Measurements from ENCODE around the gene PDE1A.

The PDE1A gene

DNA sequence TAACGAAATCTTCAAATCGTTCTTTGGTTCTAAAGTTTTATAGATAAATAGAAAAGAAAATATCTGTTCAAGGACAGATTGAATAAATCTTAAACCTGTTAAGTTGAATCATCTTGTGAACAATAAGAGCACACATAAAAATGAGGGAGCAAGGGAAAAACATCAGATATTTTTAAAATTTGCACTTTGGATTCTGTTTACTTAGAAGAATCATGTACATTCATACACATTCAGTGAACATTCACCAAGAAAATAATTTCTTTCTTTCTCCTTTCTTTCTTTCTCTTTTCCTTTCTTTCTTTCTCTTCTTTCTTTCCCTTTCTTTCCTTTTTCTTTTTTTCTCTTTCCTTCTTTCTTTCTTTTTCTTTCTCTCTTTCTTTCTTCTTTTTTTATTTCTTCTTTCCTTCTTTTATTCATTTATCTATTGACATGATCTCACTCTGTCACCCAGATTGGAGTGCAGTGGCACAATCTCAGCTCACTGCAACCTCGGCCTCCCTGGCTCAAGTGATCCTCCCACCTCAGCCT is 164.9 kb downstream of the PDE1A start:
- no peak for DNase-seq

DNA sequence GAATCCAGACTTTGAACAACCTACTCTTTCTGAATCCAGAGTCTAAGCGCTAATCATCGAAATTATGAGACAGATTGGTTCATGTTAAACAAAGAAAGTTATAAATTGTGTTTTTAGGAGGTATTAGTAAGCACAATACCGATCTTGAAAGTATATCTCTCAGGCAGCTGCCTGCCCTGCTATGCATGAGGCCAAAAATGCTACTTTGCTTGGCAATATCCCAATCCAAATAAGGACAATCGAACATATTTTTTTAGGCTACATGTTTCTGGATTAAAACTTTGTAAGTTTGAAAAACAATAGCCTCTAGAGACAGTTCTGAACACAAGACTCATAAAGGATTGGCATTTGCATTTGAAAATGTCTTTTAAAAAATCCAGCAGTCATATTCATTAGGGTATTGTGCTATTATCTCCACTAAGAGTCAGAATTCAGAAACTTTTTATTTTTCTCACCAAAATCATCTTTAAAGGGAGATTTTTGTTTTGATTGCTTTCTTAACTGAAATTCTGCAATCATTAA is 167.1 kb downstream of the PDE1A start:
- no peak for DNase-seq

DNA sequence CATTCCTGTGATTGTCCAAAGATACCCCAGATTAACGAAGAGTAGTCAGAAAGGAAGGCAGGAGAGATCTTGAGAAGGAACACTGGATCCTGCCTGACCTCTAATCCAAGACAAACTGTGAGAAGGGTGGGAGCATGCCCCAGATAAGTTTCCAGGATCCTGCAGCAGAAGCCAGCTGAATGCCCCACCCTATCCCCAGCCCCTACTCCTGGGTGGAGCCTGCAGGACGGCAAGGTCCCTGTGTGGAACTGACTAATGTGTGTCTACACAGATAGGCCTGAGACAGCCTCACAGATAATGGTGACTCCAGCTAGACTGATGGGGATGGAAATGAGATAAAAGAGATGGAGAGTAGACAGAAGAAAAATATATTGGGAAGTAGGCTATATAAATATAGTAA is 174.3 kb downstream of the PDE1A start:
- no peak for DNase-seq

DNA sequence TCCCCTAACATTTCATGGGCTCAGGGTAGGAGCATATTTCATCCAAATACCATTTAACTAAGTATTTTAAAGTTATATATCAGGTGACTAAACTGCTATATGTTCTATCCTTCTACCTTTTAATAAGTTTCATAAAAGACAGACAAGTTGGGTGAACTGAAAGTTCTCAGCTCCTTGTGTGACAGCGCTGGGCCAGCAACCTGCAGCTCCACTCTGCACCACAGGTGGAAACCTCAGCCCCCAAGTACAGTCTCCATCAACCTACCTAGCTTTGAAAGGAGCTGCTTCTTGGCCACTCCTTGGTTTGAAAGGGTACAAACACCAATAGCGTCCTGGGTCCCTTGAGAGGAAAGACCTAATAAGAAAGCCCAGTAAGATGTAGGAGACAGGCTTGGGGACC is 177.9 kb downstream of the PDE1A start:
- DNase-seq, result no peak

DNA sequence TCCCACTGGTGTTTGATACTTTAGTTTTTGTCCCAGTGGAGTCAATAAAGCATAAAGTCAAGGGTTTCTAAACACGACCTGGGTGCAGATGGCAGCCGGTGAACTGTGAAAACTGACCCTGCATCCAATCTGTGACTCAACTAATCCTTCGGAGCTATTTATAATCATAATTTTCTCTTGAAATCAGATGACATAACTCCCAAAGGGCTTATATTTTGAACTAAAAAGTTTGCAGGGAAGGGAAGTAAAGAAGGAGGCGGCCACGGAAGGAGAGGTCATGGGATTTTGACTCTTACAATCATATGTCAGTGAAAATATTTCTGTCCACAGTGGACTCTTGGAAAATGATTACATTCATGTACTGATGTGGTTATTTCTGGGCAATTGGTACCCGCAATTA is 178.5 kb downstream of the PDE1A start:
- peak; percentile 33 for DNase-seq

DNA sequence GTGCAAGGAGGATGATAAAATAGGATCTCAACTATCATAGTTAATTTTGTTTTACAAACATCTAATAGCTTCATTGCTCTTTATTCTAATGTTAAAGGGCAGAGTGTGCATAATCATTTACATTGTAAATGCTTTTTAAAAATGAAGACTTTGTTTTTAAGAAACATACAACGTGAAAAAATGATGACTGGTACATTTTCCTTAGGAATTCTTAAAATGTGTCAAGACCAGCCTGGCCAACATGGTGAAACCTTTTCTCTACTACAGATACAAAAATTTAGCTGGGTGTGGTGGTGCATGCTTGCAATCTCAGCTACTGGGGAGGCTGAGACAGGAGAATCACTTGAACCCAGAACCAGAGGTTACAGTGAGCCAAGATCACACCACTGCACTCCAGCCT is 179.0 kb downstream of the PDE1A start:
- DNase-seq, result no peak

DNA sequence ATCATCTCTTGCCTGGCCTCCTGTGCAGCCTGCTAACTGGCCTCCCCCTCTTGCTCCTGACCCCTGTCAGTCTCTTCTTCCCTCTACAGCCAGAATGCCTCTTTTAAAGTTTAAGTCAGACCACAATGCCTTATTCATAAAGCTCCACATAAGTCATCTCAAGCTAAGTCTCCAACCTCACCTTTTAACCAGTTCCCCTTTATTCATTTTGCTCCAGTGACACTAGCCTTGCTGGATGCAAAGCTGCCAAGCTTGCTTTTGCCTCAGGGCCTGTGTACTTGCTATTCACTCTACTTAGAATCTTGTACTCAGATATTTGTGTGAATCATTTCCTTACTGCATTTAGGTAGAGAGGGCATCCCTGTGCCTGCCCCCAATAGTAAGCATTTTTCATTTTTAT is 180.9 kb downstream of the PDE1A start:
- DNase-seq, result no peak

DNA sequence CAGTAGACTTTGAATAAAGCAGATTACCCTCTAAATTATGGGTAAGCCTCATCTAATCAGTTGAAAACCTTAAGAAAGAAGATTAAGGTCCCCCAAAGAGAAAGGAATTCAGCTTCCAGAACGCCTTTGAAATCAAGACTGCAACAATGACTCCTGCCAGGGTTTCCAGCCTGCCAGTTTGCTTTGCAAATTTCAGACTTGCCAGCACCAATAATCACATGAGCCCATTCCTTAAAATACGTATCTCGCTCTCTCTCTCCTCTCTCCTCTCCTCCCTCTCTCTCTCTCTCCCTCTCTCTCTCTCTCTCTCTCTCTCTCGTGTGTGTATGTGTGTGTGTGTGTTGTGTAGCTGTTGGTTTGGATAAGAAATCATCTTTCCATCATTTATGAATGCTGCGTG is 184.2 kb downstream of the PDE1A start:
- DNase-seq, result no peak

DNA sequence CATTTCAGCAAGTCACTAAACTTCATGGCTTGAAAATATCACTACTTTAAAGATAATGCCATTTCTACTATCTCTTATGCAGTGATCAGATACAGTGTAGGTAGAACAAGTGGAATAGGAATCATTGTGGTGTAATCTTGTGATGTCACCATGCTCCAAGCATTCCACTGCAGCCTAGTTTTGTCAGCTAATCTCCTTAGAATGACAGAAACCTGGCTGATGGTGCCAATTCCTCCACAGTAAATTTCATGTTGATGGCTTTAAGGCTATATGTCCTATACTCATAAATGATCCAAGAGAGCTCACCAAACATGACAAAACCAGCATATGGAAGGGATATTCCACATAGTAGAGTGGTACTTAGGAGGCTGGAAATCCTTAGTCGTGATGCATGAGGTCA is 184.9 kb downstream of the PDE1A start:
- DNase-seq, result no peak

DNA sequence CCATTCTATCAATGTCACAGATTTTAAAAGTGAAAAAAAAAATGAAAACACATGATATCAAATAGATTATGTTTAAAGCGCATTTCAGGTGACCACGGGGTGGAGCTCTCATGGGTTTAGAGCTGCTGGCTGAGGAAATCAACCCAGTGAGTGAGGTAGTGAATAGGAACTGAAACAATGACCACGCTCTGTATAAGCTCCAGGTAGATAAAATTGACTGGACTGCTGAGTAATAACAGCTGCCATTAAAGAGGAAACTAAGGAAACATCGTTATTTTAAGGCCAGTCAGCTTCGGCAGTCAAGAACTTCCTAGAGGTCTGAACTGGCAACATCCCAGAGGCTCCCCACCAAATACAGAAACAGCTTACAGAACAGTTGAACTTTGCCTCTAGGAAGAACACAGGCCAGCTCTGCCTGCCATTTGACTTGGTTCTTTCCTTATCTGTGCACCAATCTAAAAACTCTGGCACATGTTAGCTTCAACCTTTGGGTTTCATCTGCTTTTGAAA is 185.9 kb downstream of the PDE1A start:
- DNase-seq, result peak; percentile 2

DNA sequence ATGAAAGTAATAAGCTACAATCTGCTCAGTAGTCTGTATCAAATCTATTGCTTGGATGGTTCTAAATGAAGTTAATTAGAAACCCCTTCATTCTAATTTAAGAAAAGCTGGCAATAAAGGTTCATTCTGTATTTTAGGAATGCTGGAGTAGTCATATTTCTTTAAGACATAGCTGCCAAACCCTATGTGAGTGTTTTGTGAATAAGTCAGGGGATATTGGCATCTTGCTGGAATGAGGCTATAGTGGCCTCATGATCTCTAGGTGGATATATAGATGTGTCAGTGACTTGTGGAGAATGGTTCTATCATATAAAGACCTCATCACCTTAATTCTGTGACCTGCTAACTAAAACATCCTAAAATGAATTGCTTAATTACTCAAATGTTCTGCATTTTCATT is 196.3 kb downstream of the PDE1A start:
- DNase-seq, result no peak

DNA sequence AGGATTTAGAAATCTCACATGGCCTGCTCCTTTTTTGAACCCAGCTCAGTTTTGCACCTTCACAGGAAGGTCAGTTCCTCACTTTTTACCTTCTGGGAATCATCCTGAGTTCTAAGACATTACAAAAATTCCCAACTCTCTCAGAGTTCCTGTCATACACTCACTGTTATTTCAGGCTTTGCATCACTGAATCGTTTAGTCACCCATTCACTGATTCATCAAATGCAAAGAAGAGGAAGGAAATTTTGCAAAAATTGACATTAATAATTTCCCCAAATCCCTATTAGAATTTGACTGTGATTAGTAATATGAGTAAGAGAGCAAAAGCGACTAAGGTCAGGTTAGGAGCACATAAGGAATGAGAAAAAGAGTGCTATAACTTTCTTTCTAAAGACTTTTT is 197.5 kb downstream of the PDE1A start:
- no peak for DNase-seq

DNA sequence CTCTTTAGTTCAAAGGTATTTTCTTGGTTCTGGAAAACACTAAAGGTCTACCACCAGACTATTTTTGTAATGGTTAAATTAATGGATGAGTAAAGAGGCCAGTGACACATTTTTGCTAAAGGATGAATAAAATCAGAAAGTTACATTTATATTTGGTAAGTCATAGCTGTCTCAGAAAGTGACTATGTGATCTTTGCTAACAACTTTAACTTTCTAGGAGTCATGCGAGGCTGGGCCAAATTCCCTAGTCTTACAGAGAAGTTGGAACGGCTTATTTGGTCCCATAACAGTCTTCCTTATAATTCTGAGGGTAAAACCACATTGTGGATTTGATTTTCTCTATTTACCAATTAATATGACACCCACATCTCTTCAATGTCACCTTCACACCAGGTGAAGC is 198.1 kb downstream of the PDE1A start:
- no peak for DNase-seq

DNA sequence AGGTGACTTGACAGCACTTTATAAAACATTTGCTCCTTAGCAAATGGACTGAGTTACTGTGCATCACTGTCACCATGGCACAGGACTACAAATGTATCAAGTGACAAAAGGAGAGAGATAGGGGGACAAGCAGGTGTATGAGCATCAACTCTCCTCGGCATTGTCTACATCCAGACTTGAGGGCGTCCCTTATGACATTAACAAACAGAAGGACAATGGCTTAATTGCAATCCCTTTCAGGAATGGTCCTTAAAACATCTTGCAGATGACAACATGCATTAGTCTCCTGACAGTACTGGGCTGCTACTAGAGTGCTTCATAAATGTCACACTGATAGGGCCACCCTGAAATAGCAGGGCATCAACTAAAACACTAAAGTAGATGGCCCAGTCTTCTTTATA is 198.8 kb downstream of the PDE1A start:
- DNase-seq, result no peak

DNA sequence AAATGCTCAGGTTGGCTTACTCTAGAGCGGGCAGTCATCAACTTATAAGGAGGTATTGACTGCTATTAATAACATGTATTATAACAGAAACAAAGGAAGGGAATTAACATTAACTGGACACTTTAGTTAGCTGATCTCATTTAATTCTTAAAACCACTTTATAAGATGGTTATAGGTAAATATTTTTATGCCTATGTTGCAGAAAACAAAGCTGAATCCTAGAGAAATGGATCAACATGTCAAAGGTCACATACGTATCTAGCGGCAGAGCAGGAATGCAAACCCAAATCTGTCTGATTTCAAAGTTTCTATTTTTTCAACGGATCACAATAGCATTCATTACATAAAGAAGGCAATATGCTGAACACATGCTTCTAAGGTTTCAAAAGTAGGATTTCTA is 200.0 kb downstream of the PDE1A start:
- DNase-seq, result no peak

DNA sequence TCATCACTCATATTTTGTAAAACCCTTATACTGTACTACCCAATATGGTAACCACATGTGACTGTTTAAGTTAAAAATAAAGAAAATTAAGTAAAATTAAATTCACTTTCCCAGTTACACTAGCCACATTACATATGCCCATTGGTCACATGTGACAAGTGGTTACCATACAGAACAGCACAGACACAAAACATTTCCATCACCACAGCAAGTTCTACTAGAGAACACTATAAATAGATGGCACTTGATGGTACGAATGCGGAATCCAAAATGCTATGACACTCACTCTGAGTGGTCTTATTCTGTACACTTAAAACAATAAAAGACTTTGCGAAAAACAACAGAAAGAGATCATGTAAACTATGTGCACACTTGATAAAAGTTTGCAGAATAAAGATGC is 202.2 kb downstream of the PDE1A start:
- no peak for DNase-seq

DNA sequence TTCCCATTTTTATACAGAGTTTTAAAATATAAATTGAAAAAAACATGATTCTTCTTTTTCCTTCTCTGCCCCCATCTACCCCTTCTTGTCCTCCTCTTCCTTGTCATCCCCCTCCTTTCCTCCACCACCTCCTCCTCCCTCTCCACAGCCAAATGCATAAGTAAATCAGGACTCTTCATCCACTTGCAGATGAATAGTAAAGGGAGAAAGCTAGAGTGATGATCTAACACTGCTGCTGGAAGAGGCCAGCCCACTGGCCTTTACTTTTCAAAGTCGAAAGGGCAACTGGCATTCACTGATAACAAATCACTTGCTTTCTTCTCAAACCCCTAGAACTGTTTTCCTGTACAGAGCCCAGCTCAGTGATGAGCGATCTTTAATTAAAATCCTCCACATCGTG is 205.8 kb downstream of the PDE1A start:
- no peak for DNase-seq

DNA sequence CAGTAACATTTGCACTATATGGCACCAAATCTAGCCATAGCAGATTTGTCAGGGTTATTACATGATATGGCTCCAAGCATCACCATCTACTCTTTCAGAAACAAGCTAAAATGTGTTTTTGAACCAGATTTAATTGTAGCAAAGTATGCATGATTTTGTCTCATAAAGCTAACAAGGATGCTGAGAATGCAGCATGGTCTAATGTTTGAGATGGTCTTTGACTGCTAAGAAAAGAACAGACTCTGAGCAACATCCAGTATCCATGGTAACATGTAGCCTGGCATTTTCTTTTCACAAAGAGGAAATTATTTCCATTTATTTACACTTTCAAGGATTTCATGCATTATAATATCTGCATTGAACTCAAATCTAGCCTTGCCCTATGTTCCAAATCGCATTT is 206.5 kb downstream of the PDE1A start:
- DNase-seq, result no peak

DNA sequence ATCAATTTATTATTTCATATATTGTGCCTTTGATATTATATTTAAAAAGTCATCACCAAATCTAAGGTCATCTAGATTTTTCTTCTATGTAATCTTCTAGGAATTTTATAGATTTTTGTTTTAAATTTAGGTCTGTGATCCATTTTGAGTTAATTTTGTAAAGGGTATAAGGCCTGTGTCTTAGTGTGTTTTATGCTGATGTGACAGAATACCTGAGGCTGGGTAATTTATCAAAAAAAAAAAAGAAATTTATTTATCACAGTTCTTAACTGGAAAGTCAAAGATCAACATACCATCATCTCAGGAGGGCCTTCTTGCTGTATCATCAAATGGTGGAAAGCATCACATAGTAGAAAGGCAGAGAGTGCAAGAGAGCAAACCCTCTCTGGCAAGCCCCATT is 216.2 kb downstream of the PDE1A start:
- DNase-seq, result no peak

DNA sequence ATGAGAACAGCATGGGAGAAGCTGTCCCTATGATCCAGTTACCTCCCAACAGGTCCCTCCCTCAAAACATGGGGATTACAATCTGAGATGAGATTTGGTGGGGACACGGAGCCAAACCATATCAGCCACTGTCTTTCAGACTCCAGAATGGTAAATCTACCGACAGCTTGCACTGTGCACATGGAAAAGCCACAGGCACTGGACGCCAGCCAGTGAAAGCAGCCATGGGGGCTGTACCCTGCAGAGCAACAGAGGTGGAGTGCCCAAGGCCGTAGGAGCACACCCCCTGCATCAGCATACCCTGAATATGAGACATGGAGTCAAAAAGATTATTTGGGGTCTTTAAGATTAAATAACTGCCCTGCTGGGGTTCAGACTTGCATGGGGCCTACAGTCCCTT is 218.4 kb downstream of the PDE1A start:
- no peak for DNase-seq

DNA sequence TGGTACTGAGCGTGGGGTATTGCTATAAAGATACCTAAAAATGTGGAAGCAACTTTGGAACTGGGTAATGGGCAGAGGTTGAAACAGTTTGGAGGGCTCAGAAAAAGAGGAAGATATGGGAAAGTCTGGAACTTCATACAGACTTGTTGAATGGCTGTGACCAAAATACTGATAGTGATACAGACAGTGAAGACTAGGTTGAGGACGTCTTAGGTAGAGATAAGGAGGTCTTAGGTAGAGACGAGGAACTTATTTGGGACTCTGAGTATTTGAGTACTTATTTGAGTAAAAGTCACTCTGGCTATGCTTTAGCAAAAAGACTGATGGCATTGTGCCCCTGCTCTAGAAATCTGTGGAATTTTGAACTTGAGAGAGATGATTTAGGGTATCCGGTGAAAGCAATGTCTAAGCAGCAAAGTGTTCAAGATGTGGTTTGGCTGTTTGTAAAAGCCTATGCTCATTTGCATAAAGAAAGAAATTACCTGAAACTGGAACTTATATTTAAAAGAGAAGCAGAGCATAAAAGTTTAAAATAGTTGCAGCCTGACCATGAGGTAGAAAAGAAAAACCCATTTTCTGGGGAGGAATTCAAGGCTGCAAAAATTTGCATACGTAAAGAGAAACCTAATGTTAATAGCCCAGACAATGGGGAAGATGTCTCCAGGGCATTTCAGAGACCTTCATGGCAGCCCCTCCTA is 219.6 kb downstream of the PDE1A start:
- no peak for DNase-seq

DNA sequence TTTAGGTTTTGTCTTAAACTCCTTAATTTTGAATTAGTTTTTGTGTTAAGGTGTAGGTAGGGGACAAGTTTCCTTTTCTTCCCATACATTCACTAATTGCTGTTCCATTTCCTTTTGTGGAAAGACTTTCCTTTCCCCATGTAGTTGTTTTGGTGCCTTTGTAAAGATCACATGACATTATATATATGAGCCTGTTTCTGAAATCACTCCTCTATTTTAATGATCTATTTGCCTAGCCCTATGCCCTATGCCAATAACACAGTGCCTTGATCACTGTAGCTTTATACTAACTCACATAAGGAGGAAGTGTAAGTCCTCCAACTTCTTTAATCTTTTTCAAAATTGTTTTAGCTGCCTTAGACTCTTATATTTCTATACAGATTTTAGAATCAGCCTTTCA is 229.3 kb downstream of the PDE1A start:
- DNase-seq, result no peak

DNA sequence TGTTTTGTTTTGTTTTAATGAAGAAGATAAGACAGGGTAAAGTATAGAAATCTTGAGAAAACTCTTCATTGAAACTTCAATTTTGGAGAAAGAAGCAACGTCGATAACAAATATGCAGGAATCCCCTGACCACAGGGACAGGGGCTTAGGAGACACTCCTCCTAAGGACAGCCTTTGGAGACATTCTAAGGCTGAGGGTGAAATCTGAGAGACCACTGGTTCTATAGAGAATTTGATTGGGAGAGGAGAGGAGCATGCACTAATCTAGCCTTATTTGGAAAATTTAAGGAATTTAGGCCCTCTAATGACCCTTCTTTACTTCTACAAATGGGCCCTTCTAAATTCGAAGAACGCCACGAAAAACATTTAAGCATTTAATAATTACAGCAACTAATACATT is 233.5 kb downstream of the PDE1A start:
- no peak for DNase-seq

DNA sequence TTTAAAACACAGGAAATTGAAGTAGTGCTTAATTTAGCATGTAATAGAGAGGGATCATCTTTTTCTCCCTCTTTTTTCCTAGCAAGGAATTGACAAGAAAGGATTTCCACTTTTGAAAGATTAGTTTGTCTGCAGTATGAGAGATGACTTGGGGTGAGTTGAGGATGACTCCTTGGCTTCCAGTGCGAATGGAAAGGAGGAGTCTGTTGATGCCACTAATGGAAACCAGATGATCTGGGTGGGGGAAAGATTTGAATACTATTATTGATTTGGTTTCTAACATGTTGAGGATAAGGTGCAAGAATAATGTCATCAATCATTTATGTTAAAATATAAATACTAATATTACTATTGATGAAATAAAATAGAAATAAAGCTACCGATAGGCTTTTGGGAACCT is 235.8 kb downstream of the PDE1A start:
- no peak for DNase-seq

DNA sequence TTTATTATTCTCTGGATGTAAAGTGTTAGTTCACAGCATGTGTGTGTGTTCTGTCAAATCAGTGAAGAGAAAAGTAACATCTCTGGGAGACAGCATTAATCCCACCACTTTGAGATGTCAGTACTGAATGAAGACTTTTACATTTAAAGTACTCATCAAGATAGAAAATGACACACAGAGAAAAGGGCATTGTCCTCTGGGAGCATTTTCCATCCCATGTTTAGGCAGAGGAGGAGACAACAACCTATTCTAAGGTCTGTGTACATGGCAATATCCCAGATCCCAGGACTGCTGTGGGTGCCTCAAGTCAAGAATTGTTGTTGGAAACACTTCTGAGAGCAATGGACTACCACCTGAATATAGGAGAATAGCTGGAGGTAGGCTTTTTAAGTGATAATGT is 239.7 kb downstream of the PDE1A start:
- no peak for DNase-seq
